Right atrium auricular region (tissue), 2 donors: ENCODE measurements around the gene DPP10. TPM values are rescaled to one million over a fixed set of nuclear protein-coding genes. Genes with fewer than 3 reads are reported as not detected.
"Not testable (repeated sequence)": the region's sequence is repeated elsewhere in the genome, so short reads cannot be mapped to it uniquely, and the experiment has no call there.

Experiments used
- DNase-seq: peaks from one replicate; pipeline ENCODE4 v3.0.0-alpha.2; 2019; ENCODE audit warnings: low spot score
- H3K27ac ChIP-seq, 2 donors: fragments of 200-600 bp; sonication (generic); 1 replicate in 1 of 2; 2 replicates in 1 of 2; pipeline ENCODE4 v1.5.1; 2016 to 2019
- H3K27me3 ChIP-seq, 2 donors: fragments of 200-600 bp; sonication (generic); one replicate each; pipeline versions ENCODE4 v1.5.1 to v1.6.0; 2017 to 2019
- H3K36me3 ChIP-seq: fragments of 200-600 bp; sonication (generic); one replicate; pipeline ENCODE4 v1.5.1; 2016
- H3K4me1 ChIP-seq, 2 donors: fragments of 200-600 bp; sonication (generic); one replicate each; pipeline versions ENCODE4 v1.5.1 to v1.6.0; 2017 to 2019
- H3K4me3 ChIP-seq, 2 donors: fragments of 200-600 bp; sonication (generic); 1 replicate in 1 of 2; 2 replicates in 1 of 2; pipeline ENCODE4 v1.5.1; 2017 to 2019; ENCODE audit warnings: mild to moderate bottlenecking in 1 of 2, moderate library complexity in 1 of 2
- H3K9me3 ChIP-seq, 2 donors: fragments of 200-600 bp; sonication (generic); one replicate each; pipeline ENCODE4 v1.5.1; 2019
- CTCF ChIP-seq, 2 donors: fragments of 200-600 bp; sonication (generic); IDR thresholded peaks; one replicate each; pipeline ENCODE4 v1.5.1; 2019; ENCODE audit warnings: antibody characterized with exemption in 2 of 2
- total RNA-seq, 2 donors: library from RNA; depleted of rRNA; stranded (reverse); fragments of >200 nt; gene quantifications; one replicate each; pipeline ENCODE4 v1.1.0, GENCODE V29; 2016

The DPP10 gene
- total RNA-seq, 2 donors from 2014 or later, result not detected

GRCh38 chr2:115011721-115012120 is 569.3 kb downstream of the DPP10 start:
- H3K27ac ChIP-seq, result no peak overlapping the region
- no peaks in the 10 kb centered on the region for H3K27me3 ChIP-seq
- no peaks in the 10 kb centered on the region for H3K36me3 ChIP-seq
- no peaks in the 10 kb centered on the region for H3K4me1 ChIP-seq
- no peak for DNase-seq
- no peaks in the 10 kb centered on the region for H3K9me3 ChIP-seq
- no peak overlapping the region for H3K4me3 ChIP-seq
- TF ChIP-seq CTCF (IDR thresholded peaks at IDR 0.05), result no peak

GRCh38 chr2:115022013-115022412 is 579.6 kb downstream of the DPP10 start:
- DNase-seq, H3K36me3 ChIP-seq, H3K4me3 ChIP-seq, H3K4me1 ChIP-seq, H3K27me3 ChIP-seq, H3K27ac ChIP-seq: not testable (repeated sequence)
- peaks cover 0 to 14% of the 10 kb centered on the region in 2 donors for H3K9me3 ChIP-seq

GRCh38 chr2:115034801-115035200 is 592.4 kb downstream of the DPP10 start:
- no peak overlapping the region for H3K4me3 ChIP-seq
- no peak for TF ChIP-seq CTCF (IDR thresholded peaks at IDR 0.05)
- no peaks in the 10 kb centered on the region for H3K27me3 ChIP-seq
- H3K4me1 ChIP-seq, result no peaks in the 10 kb centered on the region
- no peak overlapping the region for H3K27ac ChIP-seq
- H3K9me3 ChIP-seq, result no peaks in the 10 kb centered on the region
- no peak for DNase-seq
- H3K36me3 ChIP-seq, result no peaks in the 10 kb centered on the region

- no peaks in the 10 kb centered on the region for H3K4me1 ChIP-seq
- H3K4me3 ChIP-seq, result no peak overlapping the region
- no peaks in the 10 kb centered on the region for H3K27me3 ChIP-seq
- H3K36me3 ChIP-seq, result no peaks in the 10 kb centered on the region
- H3K9me3 ChIP-seq, result no peaks in the 10 kb centered on the region
- H3K27ac ChIP-seq, result no peak overlapping the region
- no peak for TF ChIP-seq CTCF (IDR thresholded peaks at IDR 0.05)
- DNase-seq, result no peak
Measured at GRCh38 chr2:115036818-115037217, 594.4 kb downstream of the DPP10 start.

GRCh38 chr2:115057473-115057872 is 615.0 kb downstream of the DPP10 start:
- no peak overlapping the region for H3K4me3 ChIP-seq
- DNase-seq, result no peak
- H3K27me3 ChIP-seq, result no peaks in the 10 kb centered on the region
- H3K27ac ChIP-seq, result no peak overlapping the region
- no peaks in the 10 kb centered on the region for H3K36me3 ChIP-seq
- no peaks in the 10 kb centered on the region for H3K4me1 ChIP-seq
- no peak for TF ChIP-seq CTCF (IDR thresholded peaks at IDR 0.05)
- H3K9me3 ChIP-seq, result no peaks in the 10 kb centered on the region

- TF ChIP-seq CTCF (IDR thresholded peaks at IDR 0.05), result no peak
- H3K4me3 ChIP-seq, result no peak overlapping the region
- peaks cover 0 to 8% of the 10 kb centered on the region in 2 donors for H3K9me3 ChIP-seq
- no peaks in the 10 kb centered on the region for H3K36me3 ChIP-seq
- no peak for DNase-seq
- no peak overlapping the region for H3K27ac ChIP-seq
- no peaks in the 10 kb centered on the region for H3K4me1 ChIP-seq
- H3K27me3 ChIP-seq, result no peaks in the 10 kb centered on the region
Measured at GRCh38 chr2:115070002-115070401, 627.6 kb downstream of the DPP10 start.
